Activated CD4-positive, alpha-beta T cell treated with anti-CD3 and anti-CD28 coated beads for 1 hour (primary cell): ENCODE measurements around the gene ACOXL.

ENCODE experiments used
- DNase-seq: peaks from one replicate; pipeline ENCODE4 v3.0.0-alpha.2; 2020

ACOXL gene

DNA sequence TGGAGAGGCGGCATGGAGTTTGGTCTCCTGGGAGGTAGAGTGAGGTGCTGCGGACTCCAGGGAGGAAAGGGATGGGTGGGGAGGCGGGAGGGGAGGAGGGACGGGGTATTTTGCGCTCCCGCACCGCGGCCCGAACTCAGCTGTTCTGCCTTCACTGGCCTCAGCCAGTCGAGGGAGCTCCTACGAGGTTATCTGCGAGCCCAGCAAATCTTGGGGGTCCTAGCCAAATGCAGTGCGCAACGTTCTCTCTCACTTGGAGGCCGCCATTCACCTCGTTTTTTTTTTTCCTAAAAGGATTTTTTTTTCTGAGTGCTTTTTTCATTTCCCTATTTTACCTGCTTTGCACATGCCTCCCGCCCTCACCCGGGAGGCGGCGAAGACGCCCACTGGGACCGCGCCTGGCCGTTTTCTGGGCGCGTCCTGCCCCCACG is 387.5 kb downstream of the ACOXL start:
- DNase-seq, result no peak

DNA sequence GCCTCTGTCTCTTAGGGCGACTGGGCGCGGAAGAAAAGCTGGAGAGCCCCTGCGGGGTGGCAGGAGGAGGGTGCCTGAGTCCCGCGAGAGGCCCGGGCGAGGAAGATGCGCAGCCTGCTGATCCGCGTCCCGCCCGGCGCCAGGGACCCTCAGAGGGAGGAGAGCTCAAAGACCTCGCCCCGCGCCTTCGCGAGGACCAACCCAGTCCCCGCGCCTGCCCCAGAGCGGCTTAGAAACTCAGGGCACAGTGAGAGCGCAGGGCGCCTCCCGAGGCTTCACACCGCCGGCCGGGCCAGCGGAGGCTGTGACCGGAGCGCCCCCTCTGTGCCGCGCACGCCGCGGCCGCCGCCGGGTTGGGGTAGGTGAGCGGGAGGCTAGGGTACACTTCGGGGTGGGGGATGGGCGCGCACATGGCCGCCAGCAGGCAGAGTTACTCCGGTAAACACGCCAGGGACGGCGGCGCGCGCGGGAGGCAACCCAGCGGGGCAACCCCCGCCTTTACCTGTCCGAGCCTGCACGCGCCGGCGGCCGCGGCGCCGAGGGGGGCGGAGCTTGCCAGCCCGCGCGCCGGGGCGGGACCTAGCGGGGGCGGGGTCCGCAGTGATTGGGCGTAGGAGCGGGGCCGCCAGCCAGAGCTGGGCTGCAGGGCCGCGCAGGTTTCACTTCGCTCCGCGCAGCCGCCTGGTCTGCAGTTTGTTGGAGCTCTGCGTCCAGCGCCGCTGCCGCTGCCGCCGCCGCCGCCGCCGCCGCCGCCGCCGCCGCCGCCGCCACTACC is 388.1 kb downstream of the ACOXL start, which contains the start of gene BCL2L11:
TSS of gene BCL2L11 (plus strand) at position 662 of the 775 bp plus-strand sequence. CDS start 2,832 bp downstream, outside the sequence.
- DNase-seq, result peak; percentile 84

DNA sequence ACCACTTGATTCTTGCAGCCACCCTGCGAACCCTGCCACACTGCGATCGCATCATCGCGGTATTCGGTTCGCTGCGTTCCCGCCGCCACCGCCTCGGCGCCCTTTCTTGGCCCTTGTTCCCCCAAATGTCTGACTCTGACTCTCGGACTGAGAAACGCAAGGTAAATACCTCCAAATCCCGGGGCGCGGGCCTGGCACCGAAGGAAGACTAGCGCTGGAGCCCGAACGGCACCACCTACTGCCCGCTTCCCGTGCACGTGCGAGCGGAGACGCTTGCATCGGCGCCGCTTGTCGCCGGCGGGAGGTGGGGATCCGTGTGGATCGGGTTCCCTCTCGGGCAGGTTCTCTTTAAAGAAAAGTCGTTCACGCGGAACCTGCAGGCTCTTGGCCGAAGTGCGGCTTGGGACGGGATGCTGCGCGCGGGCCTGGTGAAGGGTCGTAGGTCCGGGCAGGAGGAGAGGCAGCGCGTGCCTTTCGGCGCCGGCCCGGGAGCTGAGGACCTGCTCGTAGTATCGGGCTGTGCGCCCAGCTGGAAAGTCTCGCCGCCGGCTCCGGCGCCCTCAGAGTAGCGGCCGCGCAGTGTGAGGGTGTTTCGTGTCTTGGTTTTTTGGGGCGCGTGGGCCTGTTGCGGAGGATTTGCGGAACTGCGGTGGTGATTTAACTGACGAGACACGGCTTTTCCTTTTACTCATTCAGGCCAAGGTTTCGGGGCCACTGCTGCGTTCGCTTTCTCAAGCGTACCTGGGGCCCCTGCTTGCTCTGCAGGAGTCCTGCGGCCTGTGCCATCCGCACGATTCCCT is 388.9 kb downstream of the ACOXL start:
- DNase-seq, result peak; percentile 25

DNA sequence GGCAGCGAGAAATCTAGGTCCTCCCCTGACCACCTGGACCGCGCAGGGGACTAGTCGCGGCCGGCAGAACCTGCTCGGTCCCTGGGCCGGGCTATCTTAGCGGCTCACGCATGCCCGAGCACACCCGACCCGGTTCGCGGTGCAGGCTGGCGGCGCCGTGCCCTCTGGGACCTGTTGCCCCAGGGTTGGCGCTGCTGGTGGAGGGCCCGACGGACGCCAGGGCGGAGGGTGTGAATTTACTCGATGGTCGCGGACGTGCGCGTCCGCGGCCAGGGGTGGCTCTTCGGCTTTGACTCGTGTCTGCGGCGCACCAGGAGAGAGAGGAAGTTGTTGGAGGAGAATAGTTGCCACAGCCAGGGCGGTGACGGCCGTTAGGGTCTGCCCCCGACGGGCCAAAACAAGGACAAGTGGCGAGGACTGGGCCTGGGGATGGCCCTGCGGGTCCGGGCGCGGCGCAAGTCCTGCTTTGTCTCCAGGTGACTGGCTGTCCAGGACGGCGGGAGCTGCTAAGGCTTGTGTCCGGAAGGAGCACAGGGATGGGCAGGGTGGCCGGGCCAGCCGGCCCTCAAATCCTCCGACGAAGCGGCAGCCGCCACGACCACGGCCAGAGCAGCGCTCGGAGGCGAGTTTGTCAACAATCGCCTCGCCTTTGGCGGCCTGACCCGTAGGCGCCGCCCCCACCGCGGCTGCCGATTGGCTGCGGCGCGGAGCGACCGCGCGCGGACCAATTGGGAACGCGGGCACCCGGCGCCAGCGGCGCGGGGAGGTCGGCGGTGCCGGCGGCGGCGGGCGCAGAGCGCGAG is 389.7 kb downstream of the ACOXL start:
- DNase-seq, result peak; percentile 67

DNA sequence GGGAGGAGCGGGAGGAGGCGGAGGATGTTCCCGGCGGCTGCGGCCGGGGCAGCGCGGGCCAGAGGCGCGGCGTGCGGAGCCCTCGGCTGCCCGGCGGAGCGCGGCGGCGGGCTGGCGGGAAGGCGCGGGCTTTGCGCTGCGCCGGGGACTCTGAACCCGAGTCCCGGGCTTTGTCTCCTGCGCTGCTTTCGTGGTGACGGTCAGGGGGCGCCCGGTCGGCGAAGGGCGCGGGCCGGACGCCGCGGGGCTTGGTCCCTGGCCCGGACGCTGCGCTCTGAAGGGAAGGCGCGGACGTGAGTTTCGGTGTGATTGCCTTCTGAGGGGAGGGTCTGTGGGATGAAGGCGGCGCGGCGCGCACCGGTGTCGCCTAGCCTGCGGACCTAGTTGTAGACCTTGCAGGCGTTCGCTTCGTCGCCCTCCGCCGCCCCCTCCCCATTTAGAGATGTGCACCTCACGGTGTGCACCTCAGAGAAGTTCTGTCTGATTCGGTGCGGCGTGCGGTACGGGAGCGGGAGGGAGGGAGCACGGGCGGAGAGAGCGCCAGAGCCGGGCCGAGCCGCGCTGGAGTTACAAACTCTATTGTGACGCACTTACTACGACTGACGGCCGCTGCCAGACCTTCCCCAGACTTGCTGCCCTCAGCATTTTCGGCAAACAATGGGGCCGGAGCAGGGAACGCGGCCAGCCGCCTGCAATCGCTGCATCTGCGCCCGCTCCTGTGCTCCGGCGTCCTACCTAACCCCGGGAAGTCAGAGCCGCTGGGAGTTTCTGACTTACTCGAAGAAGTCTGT is 390.5 kb downstream of the ACOXL start:
- no peak for DNase-seq

DNA sequence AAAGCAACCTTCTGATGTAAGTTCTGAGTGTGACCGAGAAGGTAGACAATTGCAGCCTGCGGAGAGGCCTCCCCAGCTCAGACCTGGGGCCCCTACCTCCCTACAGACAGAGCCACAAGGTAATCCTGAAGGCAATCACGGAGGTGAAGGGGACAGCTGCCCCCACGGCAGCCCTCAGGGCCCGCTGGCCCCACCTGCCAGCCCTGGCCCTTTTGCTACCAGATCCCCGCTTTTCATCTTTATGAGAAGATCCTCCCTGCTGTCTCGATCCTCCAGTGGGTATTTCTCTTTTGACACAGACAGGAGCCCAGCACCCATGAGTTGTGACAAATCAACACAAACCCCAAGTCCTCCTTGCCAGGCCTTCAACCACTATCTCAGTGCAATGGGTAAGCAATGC is 391.4 kb downstream of the ACOXL start:
- no peak for DNase-seq

DNA sequence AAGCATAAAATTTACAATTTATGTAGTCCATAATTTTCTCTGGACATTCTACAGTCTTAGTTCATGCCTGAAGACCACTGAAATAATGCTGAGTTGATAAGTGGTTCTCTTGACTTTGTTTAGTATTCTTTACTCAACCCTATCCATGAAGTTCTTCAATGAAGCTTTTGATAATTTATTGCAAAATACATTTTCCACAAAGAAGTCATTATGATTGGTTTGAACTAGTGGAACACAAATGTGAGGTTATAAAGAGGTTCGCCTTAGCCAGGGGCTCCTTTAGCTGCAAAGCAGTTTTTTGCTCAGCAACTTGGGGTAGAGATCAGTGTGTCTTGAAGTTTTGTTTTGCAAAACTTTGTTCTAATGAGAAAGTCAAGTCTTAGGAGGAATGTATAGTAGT is 394.2 kb downstream of the ACOXL start:
- DNase-seq, result no peak

DNA sequence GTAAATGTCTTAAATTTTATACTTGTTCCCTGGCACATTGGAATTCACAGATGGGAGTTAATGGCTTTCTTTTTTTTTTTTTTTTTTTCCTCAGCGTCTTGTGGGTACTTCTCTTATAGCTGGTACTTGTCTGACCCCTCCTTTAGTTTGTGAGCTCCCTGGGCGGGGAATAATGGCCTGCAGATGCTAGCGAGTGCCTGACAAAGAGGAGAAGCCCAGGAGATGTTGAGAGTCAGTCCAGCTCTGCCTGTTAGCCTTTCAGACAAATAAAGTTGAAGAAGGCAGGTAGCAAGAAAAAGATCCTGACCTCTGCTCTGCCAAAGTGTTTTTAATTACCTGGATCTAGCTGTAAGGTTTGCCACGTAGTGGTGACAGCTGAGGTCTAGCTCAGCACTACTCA is 395.0 kb downstream of the ACOXL start:
- no peak for DNase-seq

DNA sequence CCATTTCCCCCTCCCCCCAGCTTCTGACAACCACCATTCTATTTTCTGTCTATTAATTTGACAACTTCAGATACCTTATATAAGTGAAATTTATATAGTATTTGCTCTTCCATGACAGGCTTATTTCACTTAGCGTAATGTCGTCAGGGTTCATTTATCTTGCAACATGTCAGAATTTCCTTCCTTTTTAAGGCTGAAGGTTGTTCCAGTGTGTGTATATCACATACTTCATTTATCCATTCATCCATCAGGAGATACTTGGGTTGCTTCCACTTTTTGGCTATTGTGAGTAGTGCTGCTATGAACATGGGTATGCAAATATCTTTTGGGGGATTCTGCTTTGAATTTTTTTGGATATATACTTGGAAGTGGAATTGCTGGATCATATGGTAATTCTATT is 395.7 kb downstream of the ACOXL start:
- DNase-seq, result no peak

DNA sequence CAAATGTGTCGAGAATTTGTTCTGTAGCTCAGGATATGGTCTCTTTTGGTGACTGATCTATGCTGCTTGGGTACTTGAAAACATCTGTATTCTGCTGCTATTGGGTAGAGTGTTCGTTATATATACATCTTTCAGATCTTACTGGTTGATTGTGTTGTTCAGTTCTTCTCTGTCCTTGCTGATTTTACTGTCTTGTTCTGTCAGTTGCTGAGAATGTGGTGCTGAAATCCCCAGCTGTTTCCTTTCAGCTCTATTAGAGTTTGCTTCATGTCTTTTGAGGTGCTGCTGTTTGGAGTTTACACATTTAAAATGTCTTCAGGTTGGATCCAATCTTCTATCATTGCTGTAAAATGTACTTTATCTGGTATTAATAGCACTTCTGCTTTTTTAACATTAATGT is 401.2 kb downstream of the ACOXL start:
- DNase-seq, result no peak

DNA sequence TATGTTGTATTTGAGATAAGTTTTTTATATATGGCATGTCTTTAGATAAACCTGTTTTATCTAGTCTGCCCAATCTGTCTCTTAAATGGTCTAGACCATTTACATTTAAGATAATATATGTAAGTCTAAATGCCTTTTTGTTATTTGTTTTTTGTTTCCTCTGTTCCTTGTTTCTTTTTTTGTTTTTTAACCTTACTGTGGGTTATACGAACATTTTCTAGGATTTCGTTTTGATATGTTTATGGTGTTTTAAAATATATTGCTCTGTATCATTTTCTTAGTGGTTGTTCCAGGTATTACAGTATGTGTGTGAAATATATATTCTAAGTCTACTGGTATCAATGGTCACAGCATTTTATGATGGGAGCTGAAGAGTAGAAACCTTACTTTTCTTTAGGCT is 401.7 kb downstream of the ACOXL start:
- DNase-seq, result no peak

DNA sequence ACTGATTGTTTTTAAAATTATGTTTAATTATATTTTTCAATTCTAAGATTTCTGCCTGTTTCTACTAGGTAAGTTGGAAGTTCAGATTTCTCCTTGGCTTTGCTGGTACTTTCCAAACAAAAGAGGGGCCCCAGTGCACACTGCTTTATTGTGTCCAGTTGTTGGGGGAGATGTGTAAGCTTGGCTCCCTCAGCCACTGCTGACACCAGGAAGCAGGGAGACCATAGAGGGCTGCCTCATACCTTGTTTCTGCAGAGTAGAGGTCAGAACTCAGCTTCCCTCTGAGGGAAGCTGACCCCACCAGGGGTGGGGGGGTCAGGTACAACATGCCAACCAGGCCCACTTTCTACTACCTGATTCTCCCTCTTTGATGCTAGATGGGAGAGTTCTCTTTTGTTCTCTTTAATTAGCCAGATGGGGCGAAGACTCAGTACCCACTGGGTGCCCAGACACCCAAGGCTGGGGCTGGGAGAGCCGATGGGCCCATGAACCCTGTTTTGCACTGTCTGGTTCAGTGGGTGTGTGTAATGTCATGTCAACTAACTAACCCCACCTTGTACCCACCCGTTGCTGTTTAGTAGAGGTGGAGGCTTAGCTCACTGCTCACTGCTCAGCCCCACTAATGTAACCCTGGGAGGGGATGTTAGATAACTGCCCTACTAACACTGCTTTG is 403.0 kb downstream of the ACOXL start:
- no peak for DNase-seq

DNA sequence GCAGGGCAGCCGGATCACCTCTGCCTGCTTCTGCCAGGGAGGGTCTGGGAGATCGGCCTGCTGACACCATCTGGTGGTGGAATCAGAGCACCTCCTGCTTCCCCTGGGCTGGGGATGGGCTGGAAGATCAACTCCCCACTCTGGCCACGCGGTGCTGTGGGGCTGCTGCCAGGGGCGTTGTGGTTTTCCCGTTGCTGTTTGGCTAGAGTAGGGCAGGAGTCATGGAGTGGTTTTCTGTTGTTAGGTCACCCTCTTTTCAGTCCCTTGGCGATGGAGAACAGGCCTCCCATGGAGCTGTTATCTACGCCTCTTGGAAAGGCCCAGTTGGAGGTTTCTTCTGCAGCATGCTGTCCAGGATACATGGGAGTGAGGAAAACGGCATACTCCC is 403.5 kb downstream of the ACOXL start:
- DNase-seq, result no peak

DNA sequence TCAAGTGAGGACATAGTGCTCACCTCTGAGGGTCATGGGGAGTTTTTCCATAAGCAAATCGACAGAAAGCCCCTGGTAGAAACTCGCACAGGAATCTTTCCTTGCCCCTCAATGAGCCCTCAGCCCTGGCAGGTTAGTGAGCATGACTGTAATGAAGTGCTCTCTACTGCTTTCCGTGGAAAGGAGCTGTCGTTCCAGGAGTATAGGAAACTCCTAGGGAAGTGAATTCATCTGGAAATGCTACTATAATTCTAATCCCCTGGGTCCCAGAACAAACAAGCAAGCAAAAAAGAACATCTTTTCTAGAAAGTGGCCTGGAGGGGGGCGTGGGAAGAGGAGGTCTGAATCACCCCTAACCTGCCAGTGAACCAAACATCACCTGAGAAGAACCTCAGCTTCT is 406.5 kb downstream of the ACOXL start:
- DNase-seq, result no peak

DNA sequence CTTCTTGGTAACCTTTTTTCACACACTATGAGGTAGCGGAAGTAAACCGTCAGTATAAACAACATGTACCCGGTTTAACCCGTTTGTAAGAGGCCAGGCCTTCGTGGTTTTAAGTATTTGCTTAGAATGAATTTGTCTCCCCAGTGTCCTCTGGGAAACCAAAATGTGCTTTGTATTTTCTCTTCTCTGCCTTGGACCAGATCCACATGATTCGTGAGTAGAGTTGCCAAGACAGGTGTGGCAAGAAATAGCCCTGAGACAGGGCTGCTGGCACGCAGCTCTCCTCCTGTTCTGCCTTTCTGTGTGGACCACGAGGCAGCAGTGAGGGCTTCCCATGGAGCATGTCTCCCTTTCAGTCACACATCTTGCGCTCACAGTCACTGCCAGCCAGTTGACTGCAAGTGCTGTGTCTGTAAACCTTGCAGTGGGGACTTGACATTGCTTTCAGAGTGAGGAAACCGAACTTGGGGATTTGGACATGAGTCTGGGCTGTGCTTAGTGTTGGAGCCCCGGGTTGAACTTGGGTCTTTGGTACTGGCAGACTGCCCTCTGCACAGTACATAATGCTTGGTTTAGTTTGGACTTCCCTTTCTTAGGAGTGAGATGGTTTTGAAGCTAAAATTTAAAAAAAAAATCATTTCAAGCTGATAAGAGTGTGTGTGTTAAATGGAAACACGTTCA is 407.4 kb downstream of the ACOXL start:
- no peak for DNase-seq

DNA sequence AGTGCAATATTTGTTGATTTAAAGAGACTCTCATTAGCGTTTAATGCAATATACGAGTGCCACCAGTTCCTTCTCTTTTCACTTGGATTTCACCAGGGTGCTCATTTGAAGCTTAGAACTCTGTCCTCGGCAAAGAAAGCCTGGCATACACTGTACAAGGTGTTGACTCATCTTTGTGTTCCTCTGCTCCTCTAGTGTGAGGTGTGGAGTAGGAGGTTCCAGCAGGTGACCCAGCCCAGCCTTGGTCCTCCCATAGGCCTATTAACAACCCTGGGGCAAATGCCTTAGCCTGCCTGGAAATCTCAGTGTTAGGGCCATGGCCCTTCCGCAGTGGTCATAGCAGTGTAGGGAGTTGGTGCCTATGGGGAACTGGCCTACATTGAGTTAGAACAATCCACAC is 408.4 kb downstream of the ACOXL start:
- DNase-seq, result no peak

DNA sequence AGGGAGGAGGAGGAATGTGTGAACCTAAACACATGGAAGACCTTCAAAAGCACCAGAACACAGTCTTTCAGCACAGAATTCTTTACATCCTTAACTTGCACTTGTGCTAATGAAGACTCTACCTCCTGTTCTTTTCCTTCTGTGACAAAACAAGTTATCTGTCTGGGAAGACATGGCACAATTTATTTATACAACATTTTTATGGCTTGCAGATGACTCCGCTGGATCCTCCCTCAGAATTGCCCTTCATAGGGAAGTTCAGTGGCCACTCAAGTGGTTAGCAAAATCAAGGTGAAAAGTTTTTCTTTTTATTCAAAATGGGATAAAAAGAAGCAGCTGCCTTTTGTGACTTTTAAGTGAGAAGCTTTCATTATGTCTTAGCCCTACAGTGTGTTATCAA is 409.7 kb downstream of the ACOXL start:
- DNase-seq, result no peak

DNA sequence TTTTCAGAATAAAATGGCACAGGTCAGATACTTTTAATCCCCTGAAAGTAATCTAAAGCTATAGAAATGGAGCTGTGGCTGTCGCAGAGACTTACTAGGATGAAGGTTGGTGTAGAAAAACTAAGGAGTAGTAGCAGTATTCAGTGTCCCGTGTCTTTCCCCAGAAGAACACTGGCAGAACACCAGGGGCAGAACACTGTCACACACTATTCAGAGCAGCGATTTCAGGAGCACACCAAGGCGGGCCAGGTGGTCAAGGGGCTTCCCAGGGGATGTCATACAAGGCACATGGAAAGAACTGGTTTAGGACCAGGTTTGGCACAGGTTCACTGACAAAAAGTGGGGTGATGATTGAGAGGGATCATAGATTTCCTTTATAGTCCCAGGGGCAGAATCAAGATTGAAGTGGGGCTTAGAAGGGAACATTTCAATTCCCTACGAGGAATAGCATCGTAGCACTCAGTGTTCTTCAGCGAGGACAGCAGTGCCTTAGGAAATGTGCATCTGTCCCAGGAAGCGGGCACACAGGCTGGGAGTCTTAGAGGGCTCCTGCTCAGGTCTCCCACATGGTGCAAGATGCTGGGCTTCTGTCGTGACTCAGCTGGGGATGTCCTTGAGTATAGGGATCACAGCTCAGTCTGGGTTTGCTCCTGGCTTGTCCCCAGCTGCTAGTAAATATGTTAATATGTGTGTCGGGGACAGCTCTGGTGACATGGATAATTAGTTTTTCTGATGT is 410.9 kb downstream of the ACOXL start:
- no peak for DNase-seq

DNA sequence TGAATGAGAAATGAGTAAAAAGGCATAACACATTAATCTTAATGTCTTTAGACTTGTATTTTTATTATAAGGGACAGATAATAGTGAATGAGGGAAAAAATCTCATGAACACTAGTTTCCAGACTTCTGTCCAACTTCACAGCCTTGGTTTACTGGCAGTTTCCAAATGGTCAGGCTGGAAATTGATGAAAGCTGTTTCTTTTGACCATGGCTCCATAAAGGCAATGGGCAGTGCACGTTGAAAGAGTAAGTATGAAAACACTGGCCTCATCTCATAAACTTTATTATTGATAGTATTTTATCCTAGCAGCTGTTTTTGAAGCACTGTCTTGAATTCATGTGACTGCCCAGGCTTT is 411.4 kb downstream of the ACOXL start:
- no peak for DNase-seq

DNA sequence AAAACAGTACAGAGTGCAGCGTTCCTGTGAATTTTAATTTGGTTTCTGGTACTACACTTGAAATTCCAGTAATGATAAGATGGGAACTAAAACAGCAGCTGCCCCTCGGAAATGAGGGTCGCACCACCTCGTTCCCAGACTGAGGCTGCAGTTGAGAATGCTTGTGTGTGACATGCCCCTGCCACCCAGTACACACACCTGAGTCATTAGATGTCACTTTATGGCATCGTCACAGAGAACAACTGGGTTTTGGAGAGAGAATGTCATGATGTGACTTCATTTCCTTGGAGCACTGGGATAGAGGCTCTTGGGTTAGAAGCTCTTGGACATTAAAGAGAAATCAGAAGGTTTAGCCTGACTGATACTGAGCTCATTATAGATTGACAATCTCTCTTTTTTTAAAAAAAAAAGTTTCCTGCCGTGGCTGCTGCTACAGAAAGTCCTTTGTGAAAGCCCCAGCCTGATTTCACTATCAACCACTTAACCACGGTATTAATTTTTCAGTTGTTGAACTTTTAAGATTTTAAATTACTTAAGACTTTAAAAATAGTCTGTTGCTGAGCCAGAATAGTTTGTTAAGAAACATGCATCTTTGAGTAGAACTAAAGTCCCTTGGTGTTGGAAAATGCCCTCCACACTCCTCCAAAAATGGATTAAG is 412.9 kb downstream of the ACOXL start:
- no peak for DNase-seq
